Measurements from ENCODE around the gene UXS1. TPM values are rescaled to one million over a fixed set of nuclear protein-coding genes. Genes with fewer than 3 reads are reported as not detected.

UXS1 gene
- total and polyA plus RNA-seq, 2 donors (not counting 3 experiments of a cell fraction or from before 2014, with no cell fraction given): 34.2 to 43.2 TPM

DNA sequence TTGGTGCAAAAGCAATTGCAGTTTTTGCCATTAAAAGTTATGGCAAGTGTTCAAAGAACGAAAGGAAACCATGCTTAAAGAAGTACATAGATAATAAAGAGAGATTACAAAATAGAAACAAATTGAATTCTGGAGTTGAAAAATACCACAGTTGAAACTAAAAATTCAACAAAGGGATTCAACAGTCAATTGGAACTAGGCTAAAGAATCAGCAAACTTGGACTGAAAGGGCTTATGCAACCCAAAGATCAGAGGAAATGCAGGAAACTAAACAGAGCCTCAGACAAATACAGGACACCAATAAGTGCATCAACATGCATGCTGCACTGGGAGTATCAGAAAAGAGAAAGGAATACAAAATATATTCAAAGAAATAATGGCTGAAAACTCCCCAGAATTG is 40.3 kb downstream of the UXS1 start:
- no peak overlapping the region for H3K9ac ChIP-seq (replicated peaks; ENCODE audit: extremely low read depth, insufficient read depth, low read length)
- DNase-seq (ENCODE audit: low read depth, low spot score): no peak
- no peak for FAIRE-seq
- BruUV-seq (replicated peaks): no TSS peak
- H3K79me2 ChIP-seq (ENCODE audit: control insufficient read depth, insufficient read depth, low read length): no peaks in the 10 kb centered on the region
- no peak overlapping the region for H3K27ac ChIP-seq (ENCODE audit: insufficient read depth, low read depth, low read length)
- no peaks in the 10 kb centered on the region for H3K9me1 ChIP-seq (replicated peaks; ENCODE audit: control insufficient read depth, extremely low read depth, insufficient read depth, low read length)
- intact Hi-C loops (cut with micrococcal nuclease) (no loop called here), dilution Hi-C loops (cut with MboI; ENCODE audit: extremely low pct_ligation_motif_present, low sequenced_read_pairs) (no loop called here)
- peaks cover 4% of the 10 kb centered on the region for H3K4me1 ChIP-seq (ENCODE audit: control insufficient read depth, extremely low read depth, insufficient read depth, low read length)
- H4K20me1 ChIP-seq (replicated peaks; ENCODE audit: control insufficient read depth, extremely low read depth, insufficient read depth, low read length): no peaks in the 10 kb centered on the region
- H3K4me2 ChIP-seq (ENCODE audit: insufficient read depth, low read length): no peak overlapping the region
- H3K4me3 ChIP-seq (replicated peaks in 1 of 3; ENCODE audit: insufficient read depth in 1 of 3, low read depth in 1 of 3, low read length in 3 of 3): no peak overlapping the region
- no peaks in the 10 kb centered on the region for H3K36me3 ChIP-seq (ENCODE audit: control insufficient read depth in 2 of 2, extremely low read depth in 1 of 2, insufficient read depth in 2 of 2, low read length in 2 of 2)
- TF ChIP-seq POLR2A (IDR thresholded peaks at IDR 0.05; ENCODE audit: low read depth, low read length) (no peak), MAX (IDR thresholded peaks at IDR 0.05; ENCODE audit: insufficient read depth, insufficient read length) (no peak), GATA2 (IDR thresholded peaks at IDR 0.05; ENCODE audit: insufficient read depth, insufficient read length, low read depth, low read length) (no peak), EZH2 (IDR thresholded peaks at IDR 0.05; ENCODE audit: borderline replicate concordance, low read depth, low read length, severe bottlenecking) (no peak), MYC (IDR thresholded peaks at IDR 0.05; ENCODE audit: low read depth, low read length) (no peak), FOS (IDR thresholded peaks at IDR 0.05; ENCODE audit: borderline replicate concordance, insufficient read depth, low read length) (no peak)
- H3K9me3 ChIP-seq (replicated peaks; ENCODE audit: control insufficient read depth, insufficient read depth, low read length): no peaks in the 10 kb centered on the region
- H3K27me3 ChIP-seq (ENCODE audit: control insufficient read depth in 2 of 2, insufficient read depth in 2 of 2, low read length in 2 of 2): no peaks in the 10 kb centered on the region
- POLR2A ChIA-PET: no interaction called here
- CTCF ChIA-PET: no interaction called here
- no peak overlapping the region for H2AFZ ChIP-seq (ENCODE audit: low read depth, low read length)

- Histone ChIP-seq H3K4me1 (ENCODE audit: control insufficient read depth, extremely low read depth, insufficient read depth, low read length) (peaks cover 8% of the 10 kb centered on the region), H3K36me3 (ENCODE audit: control insufficient read depth in 2 of 2, extremely low read depth in 1 of 2, insufficient read depth in 2 of 2, low read length in 2 of 2) (peaks cover 0 to 3% of the 10 kb centered on the region in 2 experiments), H3K9ac (replicated peaks; ENCODE audit: extremely low read depth, insufficient read depth, low read length) (no peak overlapping the region), H3K27me3 (ENCODE audit: control insufficient read depth in 2 of 2, insufficient read depth in 2 of 2, low read length in 2 of 2) (no peaks in the 10 kb centered on the region), H4K20me1 (replicated peaks; ENCODE audit: control insufficient read depth, extremely low read depth, insufficient read depth, low read length) (no peaks in the 10 kb centered on the region), H3K4me2 (ENCODE audit: insufficient read depth, low read length) (no peak overlapping the region), H3K79me2 (ENCODE audit: control insufficient read depth, insufficient read depth, low read length) (no peaks in the 10 kb centered on the region), H3K27ac (ENCODE audit: insufficient read depth, low read depth, low read length) (no peak overlapping the region), H3K4me3 (replicated peaks in 1 of 3; ENCODE audit: insufficient read depth in 1 of 3, low read depth in 1 of 3, low read length in 3 of 3) (no peak overlapping the region), H2AFZ (ENCODE audit: low read depth, low read length) (no peak overlapping the region), H3K9me3 (replicated peaks; ENCODE audit: control insufficient read depth, insufficient read depth, low read length) (no peaks in the 10 kb centered on the region), H3K9me1 (replicated peaks; ENCODE audit: control insufficient read depth, extremely low read depth, insufficient read depth, low read length) (no peaks in the 10 kb centered on the region)
- intact Hi-C loops (cut with micrococcal nuclease): no loop called here
- CTCF ChIA-PET: interaction anchor here (0.6 to 2.4 kb wide), 4 partner anchors 11 to 54 kb away, joined by 3 to 6 read pairs (median 4); no protein-coding TSS in a partner anchor
- no peak for DNase-seq (ENCODE audit: low read depth, low spot score)
- FAIRE-seq: no peak
- dilution Hi-C loops (cut with MboI; ENCODE audit: extremely low pct_ligation_motif_present, low sequenced_read_pairs): no loop called here
- no TSS peak for BruUV-seq (replicated peaks)
- no peak for TF ChIP-seq EZH2 (IDR thresholded peaks at IDR 0.05; ENCODE audit: borderline replicate concordance, low read depth, low read length, severe bottlenecking)
- TF ChIP-seq FOS (IDR thresholded peaks at IDR 0.05; ENCODE audit: borderline replicate concordance, insufficient read depth, low read length): no peak
- no peak for TF ChIP-seq JUN (IDR thresholded peaks at IDR 0.05; ENCODE audit: borderline replicate concordance, insufficient read depth, insufficient read length, low read depth)
- no peak for TF ChIP-seq POLR2AphosphoS5 (IDR thresholded peaks at IDR 0.05; ENCODE audit: insufficient read depth, low read depth, low read length)
- TF ChIP-seq POLR2A (IDR thresholded peaks at IDR 0.05; ENCODE audit: low read depth, low read length): no peak
- no peak for TF ChIP-seq GATA2 (IDR thresholded peaks at IDR 0.05; ENCODE audit: insufficient read depth, insufficient read length, low read depth, low read length)
- no peak for TF ChIP-seq MYC (IDR thresholded peaks at IDR 0.05; ENCODE audit: low read depth, low read length)
- TF ChIP-seq, protein P1, sequence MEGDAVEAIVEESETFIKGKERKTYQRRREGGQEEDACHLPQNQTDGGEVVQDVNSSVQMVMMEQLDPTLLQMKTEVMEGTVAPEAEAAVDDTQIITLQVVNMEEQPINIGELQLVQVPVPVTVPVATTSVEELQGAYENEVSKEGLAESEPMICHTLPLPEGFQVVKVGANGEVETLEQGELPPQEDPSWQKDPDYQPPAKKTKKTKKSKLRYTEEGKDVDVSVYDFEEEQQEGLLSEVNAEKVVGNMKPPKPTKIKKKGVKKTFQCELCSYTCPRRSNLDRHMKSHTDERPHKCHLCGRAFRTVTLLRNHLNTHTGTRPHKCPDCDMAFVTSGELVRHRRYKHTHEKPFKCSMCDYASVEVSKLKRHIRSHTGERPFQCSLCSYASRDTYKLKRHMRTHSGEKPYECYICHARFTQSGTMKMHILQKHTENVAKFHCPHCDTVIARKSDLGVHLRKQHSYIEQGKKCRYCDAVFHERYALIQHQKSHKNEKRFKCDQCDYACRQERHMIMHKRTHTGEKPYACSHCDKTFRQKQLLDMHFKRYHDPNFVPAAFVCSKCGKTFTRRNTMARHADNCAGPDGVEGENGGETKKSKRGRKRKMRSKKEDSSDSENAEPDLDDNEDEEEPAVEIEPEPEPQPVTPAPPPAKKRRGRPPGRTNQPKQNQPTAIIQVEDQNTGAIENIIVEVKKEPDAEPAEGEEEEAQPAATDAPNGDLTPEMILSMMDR (IDR thresholded peaks at IDR 0.05; ENCODE audit: extremely low read depth in 1 of 2, insufficient read depth in 1 of 2, low read depth in 1 of 2, low read length in 2 of 2): no peak
- no peak for TF ChIP-seq MAX (IDR thresholded peaks at IDR 0.05; ENCODE audit: insufficient read depth, insufficient read length)
- POLR2A ChIA-PET: no interaction called here
These were observed 46.4 kb downstream of the UXS1 start for GRCh38 chr2:106147665-106148064.
